Stimulated activated CD4-positive, alpha-beta T cell treated with anti-CD3 and anti-CD28 coated beads, Interleukin-2, amount 100 ng/mL, for 48 hours (primary cell): ENCODE results near the gene SOCS1.
"Not testable (repeated sequence)": the region's sequence is repeated elsewhere in the genome, so short reads cannot be mapped to it uniquely, and the experiment has no call there.

Experiments used
- DNase-seq, 2 donors: peaks; one replicate each; pipeline ENCODE4 v3.0.0-alpha.2; 2020

Gene SOCS1

DNA sequence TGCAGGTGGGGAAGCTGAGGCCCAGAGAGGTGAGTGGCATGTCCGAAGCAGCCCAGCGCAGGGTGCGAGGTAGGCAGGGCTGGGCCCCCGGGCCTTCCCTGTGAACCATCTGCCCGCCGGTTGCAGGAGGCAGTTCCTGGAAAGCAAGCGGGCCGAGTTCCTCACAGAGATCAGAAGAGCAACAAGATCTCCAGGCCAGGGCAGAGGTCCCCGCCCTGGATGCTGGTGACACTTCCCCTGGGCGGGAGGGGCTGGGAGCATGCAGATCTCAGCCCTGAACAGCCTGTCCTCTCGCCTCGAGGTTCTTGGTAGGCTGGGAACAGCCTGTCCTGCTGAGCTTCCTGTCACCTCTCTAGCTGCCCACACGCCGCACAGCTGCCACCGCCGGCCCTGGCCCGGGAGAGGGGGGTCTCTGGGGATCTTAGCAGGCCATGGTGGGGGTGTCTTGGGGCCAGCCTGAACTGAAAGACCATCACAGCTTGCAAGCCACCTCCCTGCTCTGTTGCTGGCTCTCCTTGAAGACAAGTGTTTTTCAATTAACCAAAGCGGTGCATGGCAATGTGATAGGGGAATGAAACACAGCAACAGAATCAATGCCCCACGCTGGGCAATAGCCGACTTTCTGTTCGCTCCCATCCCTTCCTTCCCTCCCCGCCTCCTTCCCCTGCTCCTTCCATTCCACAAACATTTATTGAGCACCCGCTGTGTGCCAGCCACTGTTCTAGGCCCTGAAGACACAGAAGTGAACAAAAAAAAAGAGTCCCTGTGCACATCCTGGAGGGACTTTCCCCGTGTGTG lies 31.7 kb downstream of the SOCS1 start:
- DNase-seq, result peak; percentile 60 to 64

- not testable (repeated sequence) for DNase-seq
Observed at GRCh38 chr16:11220507-11220906, 35.5 kb downstream of the SOCS1 start.

DNA sequence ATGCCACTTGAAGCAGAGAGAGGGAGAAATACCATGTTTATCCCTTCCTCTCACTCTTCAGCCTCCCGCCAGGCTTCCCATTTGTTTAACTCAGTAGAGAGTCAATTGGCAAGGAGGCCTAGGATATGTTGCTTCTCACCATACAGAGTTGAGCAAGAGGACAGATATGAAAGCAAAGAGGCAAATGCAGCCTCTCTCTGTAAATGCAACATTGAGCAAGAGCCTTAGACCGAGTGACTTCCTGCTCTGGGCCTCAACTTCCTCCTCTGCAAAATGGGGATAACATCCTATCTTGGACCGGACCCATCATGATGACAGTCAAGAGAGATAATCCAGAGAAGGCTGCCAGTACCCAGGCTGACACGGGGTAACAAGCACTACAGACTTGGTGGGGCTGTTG lies 36.8 kb downstream of the SOCS1 start:
- no peak for DNase-seq

- DNase-seq, result no peak
Observed at GRCh38 chr16:11218604-11218962, 37.4 kb downstream of the SOCS1 start.

GRCh38 chr16:11217651-11218603 lies 38.1 kb downstream of the SOCS1 start:
- DNase-seq, result no peak

GRCh38 chr16:11215935-11216556 lies 40.0 kb downstream of the SOCS1 start:
- no peak for DNase-seq

DNA sequence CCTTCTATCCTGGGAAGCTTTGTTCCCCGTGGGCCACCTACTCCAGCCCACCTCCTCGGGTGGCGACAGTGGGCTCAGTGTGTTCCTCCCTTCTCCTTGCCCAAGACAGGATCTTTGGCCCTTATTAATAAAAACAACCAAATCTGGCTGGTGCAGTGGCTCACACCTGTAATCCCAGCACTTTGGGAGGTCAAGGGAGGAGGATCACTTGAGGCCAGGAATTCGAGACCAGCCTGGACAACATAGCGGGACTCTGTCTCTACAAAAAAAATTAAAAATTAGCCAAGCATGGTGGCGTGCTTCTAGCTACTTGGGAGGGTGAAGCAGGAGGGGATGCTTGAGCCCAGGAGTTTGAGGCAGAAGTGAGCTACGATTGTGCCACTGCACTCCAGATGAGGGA lies 42.2 kb downstream of the SOCS1 start:
- DNase-seq, result no peak

- no peak for DNase-seq
Observed at GRCh38 chr16:11213373-11213772, 42.6 kb downstream of the SOCS1 start.

DNA sequence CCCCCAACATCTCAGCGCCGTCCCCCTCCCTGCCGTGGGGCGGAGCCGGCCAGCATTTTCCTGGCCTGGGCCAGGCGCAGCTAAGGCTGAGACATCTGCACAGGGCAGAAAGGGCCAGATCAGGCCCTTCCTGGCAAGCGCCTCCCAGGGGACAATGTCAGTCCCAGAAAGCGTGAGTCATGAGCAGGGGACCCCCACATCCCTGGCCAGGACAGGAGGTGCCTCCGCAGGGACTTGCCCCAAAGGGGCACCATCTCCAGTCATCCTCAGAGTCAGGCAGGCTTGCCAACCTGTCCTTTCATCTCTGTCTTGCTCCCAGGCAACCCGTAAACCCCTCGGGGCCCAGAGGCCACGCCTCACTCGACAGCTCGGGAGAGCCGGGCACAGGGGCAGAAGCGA lies 43.2 kb downstream of the SOCS1 start:
- DNase-seq, result no peak

DNA sequence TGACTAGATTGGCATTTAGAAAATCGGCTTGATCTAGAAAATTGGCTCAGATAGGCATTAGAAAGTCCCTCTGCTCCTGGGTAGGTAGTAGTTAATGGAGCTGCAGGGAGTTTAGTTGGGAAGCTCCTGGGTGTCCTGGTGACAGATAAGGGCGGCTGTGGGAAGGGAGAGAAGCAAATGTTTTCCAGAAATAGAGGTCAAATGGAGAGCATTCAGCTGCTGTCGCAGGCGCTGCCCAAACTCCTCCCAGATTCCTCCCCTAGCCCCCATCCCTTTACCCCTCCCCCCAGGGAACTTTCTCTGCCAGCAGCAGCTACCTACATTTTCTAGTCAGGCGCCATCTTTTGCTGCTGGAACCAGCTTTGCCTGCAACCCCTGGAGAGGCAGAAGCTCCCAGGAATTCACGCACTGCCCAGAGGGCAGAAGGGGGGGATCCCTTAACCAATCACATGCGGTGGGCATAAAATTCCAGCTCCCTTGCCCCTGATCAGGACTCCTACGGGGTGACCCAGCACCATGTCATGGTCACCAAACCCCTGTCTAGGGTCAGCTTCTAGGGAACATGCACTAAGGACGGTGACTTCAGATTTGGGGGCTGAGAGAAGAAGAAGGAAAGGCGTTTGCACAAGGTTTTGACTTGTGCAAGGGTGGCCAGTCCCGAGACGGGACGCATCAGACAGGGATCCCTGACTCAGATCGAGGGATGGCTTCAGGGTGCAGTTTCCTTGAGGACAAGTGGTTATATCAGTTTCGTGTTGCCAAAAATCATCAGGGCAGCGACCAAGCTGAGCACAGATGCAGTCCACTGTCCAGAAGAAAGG lies 43.8 kb downstream of the SOCS1 start:
- DNase-seq, result no peak

DNA sequence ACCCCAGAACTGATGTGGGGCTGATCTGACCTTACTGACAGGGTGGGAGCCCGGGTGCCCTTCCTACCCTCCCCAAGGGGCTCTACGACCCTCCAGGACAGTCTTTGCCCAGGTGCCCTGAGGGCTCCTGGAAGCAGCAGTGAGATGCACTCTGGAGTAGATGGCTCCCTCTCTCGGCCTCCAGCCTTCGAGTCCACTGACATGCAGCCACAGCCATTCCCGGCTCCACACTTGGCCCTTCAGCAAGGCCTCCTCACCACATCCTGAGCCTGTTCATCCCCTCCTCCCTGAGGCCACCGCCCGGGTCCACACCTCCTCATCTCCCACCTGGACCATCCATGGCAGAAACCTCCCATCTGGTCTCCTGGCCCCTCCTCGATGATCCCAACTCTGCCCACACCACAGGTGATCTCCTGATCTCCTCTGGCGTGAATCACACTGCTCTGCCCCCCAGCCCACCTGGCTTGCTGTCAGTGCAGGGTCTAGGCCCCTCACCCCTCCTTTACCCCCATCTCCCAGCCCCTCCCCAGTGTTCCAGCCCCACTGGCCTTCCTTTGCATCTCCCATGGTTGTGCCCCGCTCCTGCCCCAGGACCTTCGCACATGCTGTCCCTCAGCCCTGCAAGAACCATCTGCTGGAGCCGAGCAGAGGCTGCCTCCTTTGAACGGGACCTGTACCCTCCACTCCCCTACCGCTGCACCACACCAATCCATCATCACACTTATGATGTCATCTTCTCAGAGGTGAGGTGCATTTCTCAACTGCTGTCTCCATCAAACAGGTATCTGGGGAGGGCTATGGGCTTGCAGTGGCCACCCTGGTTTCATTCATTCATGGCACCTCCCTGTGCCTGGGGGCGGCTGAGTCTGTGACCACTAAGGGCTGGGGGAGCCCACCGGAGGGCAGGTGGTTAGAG lies 44.7 kb downstream of the SOCS1 start:
- no peak for DNase-seq

GRCh38 chr16:11210260-11210659 lies 45.7 kb downstream of the SOCS1 start:
- no peak for DNase-seq

DNA sequence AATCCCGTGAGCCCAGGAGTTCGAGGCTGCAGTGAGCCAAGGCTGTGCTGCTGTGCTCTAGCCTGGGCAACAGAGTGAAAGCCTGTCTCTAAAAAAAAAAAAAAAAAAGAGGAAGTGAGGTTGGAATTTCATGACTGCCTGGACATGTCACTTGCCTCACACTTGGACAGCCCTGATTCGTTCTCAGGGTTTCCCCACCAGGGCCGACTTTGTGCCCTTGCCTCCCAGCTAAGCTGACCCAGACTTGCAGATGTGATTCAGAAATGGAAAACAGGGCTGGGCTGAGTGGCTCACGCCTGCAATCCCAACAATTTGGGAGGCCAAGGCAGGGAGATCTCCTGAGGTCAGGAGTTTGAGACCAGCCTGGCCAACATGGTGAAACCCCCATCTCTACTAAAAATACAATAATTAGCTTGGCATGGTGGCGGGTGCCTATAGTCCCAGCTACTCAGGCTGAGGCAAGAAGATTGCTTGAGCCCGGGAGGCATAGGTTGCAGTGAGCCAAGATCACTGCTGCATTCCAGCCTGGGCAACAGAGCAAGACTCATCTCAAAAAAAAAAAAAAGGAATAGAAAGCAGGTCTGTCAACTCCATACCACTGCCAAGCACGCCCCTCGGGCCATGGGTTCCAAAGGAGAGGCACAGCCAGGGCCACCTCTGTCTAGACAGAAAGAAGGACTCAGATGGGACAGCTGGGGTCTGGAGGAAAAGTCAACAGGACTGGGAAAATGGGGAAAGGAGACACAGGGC lies 46.9 kb downstream of the SOCS1 start:
- DNase-seq, result no peak

- DNase-seq, result no peak
Observed at GRCh38 chr16:11207646-11208045, 48.4 kb downstream of the SOCS1 start.

- DNase-seq, result no peak
Observed at GRCh38 chr16:11205754-11206581, 50.0 kb downstream of the SOCS1 start.

GRCh38 chr16:11205065-11205699 lies 50.8 kb downstream of the SOCS1 start:
- no peak for DNase-seq

DNA sequence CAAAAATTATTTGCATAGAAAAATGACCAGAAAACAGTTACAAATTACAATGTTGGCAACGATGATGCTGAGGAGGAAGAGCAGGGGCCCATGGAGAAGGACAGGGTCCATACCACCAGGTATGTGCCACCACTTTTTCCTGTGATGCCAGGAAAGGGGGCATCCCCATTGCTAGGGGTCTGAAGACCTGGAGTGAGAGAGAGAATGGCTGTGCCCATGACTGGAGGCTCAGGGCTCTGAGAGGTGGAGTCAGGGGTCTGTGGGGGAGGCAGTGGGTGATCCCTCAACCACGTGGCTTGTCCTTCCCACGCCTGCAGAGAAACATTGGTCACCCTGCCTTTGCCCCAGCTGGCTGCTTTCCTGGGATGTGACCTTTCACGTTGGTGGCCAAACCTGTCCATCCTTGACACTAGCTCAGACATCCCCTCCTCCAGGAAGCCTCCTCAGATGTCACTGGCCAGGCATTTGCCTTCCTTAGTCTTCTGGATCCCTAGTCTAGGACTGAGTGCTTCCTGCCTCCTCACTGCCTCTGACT lies 51.4 kb downstream of the SOCS1 start:
- DNase-seq, result no peak
